K562 (cell line): ENCODE results near the gene TTLL10. TPM values are rescaled to one million over a fixed set of nuclear protein-coding genes. Genes with fewer than 3 reads are reported as not detected.

ENCODE experiments used
- ATAC-seq: fragments of 200-7000 bp; cut with Tn5 transposase; 3 replicates; pipeline ENCODE4 v1.9.1; 2020; ENCODE audit warnings: moderate library complexity
- BruUV-seq: library from RNA; stranded (reverse); fragments of 400-500 nt; replicated peaks from 2 replicates; lab custom pipeline; 2021; lab: Mats Ljungman, UMichigan
- CTCF ChIA-PET: fragments of 300-600 bp; formaldehyde crosslinking; extraction: SDS; loops from one replicate; lab custom pipeline; 2021; ENCODE audit warnings: low intra/inter-chr PET ratio; lab: Yijun Ruan, JAX
- POLR2A ChIA-PET: fragments of 300-600, 350-650 bp; sonication (Branson Sonifier 250); formaldehyde crosslinking; extraction: SDS; loops from one replicate; lab custom pipeline; 2021; ENCODE audit warnings: antibody characterized with exemption, inconsistent platforms; lab: Yijun Ruan, JAX
- DNase-seq, 4 experiments: peaks; one replicate each; pipeline versions ENCODE4 v3.0.0 to v3.0.0-alpha.2; 2011 to 2018; ENCODE audit warnings: low spot score in 3 of 4, mixed read lengths in 3 of 4; ENCODE audit errors: extremely low read depth in 1 of 4
- FAIRE-seq: peaks from 2 replicates; lab custom pipeline; 2011; peaks lifted over from hg19 to GRCh38; lab: Jason Lieb, UNC
- H2AFZ ChIP-seq: 2 replicates; pipeline ENCODE4 v1.6.0; 2011; ENCODE audit warnings: low read depth, low read length, control low read depth, inconsistent platforms
- H3K27ac ChIP-seq: fragments of 200-600 bp; 3 replicates; pipeline ENCODE4 v1.8.0; 2011; ENCODE audit warnings: low read depth, mild to moderate bottlenecking, control low read depth, inconsistent platforms, low read length, moderate library complexity, mixed read lengths; ENCODE audit errors: extremely low read depth
- H3K27me3 ChIP-seq, 2 experiments: fragments of 300-600 bp in 1 of 2; 2 replicates in 1 of 2; 3 replicates in 1 of 2; pipeline versions ENCODE4 v1.6.0 to v1.8.0; 2011; ENCODE audit warnings: inconsistent platforms in 2 of 2, low read length in 2 of 2, mild to moderate bottlenecking in 1 of 2, mixed read lengths in 1 of 2, moderate library complexity in 1 of 2; ENCODE audit not compliant: control insufficient read depth in 2 of 2, insufficient read depth in 2 of 2
- H3K36me3 ChIP-seq: fragments of 300-600 bp; 3 replicates; pipeline ENCODE4 v1.8.0; 2011; ENCODE audit warnings: mild to moderate bottlenecking, low read length, inconsistent platforms; ENCODE audit not compliant: control insufficient read depth, insufficient read depth
- H3K4me1 ChIP-seq, 2 experiments: fragments of 200-600 bp in 1 of 2; replicated peaks in 1 of 2; 2 replicates in 1 of 2; 3 replicates in 1 of 2; pipeline versions ENCODE4 v1.5.1 to v1.8.0; 2011; ENCODE audit warnings: inconsistent platforms in 2 of 2, low read length in 2 of 2, mild to moderate bottlenecking in 1 of 2, mixed read lengths in 1 of 2, moderate library complexity in 1 of 2; ENCODE audit not compliant: control insufficient read depth in 2 of 2, insufficient read depth in 2 of 2
- H3K4me2 ChIP-seq: 2 replicates; pipeline ENCODE4 v1.6.1; 2011; ENCODE audit warnings: low read length, control low read depth, inconsistent platforms, mixed read lengths; ENCODE audit not compliant: insufficient read depth
- H3K4me3 ChIP-seq: fragments of 200-600 bp; sonication (generic), shearing (Covaris generic); 2 replicates; pipeline ENCODE4 v1.5.1; 2016; ENCODE audit warnings: control low read depth, inconsistent platforms
- H3K79me2 ChIP-seq: fragments of 200-600 bp; 3 replicates; pipeline ENCODE4 v1.8.0; 2011; ENCODE audit warnings: low read length, inconsistent platforms; ENCODE audit not compliant: control insufficient read depth, insufficient read depth
- H3K9ac ChIP-seq, 2 experiments: 2 replicates each; pipeline versions ENCODE4 v1.6.0 to v1.6.1; 2011; ENCODE audit warnings: low read depth in 2 of 2, low read length in 2 of 2, control low read depth in 1 of 2, inconsistent platforms in 1 of 2, mild to moderate bottlenecking in 1 of 2, mixed read lengths in 1 of 2; ENCODE audit not compliant: insufficient read depth in 1 of 2
- H3K9me1 ChIP-seq: one replicate; pipeline ENCODE4 v1.6.0; 2011; ENCODE audit warnings: inconsistent platforms, mild to moderate bottlenecking, low read length, moderate library complexity; ENCODE audit not compliant: control insufficient read depth, insufficient read depth
- H3K9me3 ChIP-seq: replicated peaks from 2 replicates; pipeline ENCODE4 v1.5.1; 2011; ENCODE audit warnings: low read depth, low read length, inconsistent platforms; ENCODE audit not compliant: control insufficient read depth, insufficient read depth
- H4K20me1 ChIP-seq: replicated peaks from 2 replicates; pipeline ENCODE4 v1.6.1; 2011; ENCODE audit warnings: low read length, inconsistent platforms, mixed read lengths; ENCODE audit not compliant: control insufficient read depth, insufficient read depth
- EGR1 ChIP-seq: fragments of 450-650 bp; conservative IDR thresholded peaks from 2 replicates; pipeline ENCODE4 v1.6.1; 2017; ENCODE audit warnings: mild to moderate bottlenecking
- FOXA3 ChIP-seq, 2 experiments: fragments of 450-650 bp in 1 of 2; sonication (generic) in 1 of 2; formaldehyde crosslinking; IDR thresholded peaks in 1 of 2; conservative IDR thresholded peaks in 1 of 2; 2 replicates each; pipeline versions ENCODE4 v1.4.0 to v1.8.0; 2020 to 2022; ENCODE audit warnings: mild to moderate bottlenecking in 2 of 2, missing genetic modification reagents in 1 of 2
- HDAC2 ChIP-seq: fragments of 450-650 bp; IDR thresholded peaks from 2 replicates; pipeline ENCODE4 v1.6.1; 2016; ENCODE audit warnings: mild to moderate bottlenecking
- RBM15 ChIP-seq: fragments of 200-400 bp; formaldehyde crosslinking; IDR thresholded peaks from 2 replicates; pipeline ENCODE4 v1.6.1; 2018; ENCODE audit warnings: mild to moderate bottlenecking, low read length, moderate library complexity; ENCODE audit not compliant: insufficient read depth
- SRSF1 ChIP-seq: fragments of 200-400 bp; formaldehyde crosslinking; IDR thresholded peaks from 2 replicates; pipeline ENCODE4 v1.6.1; 2017; ENCODE audit warnings: mild to moderate bottlenecking, low read depth, low read length, moderate library complexity
- TCF7 ChIP-seq: sonication (generic); IDR thresholded peaks from 2 replicates; pipeline ENCODE4 v1.6.1; 2016; ENCODE audit warnings: antibody characterized with exemption, borderline replicate concordance
- WHSC1 ChIP-seq: IDR thresholded peaks from one replicate; pipeline ENCODE4 v1.6.1; 2012; ENCODE audit warnings: low read length, control low read depth, inconsistent platforms
- XRCC3 ChIP-seq: fragments of 450-650 bp; IDR thresholded peaks from 2 replicates; pipeline ENCODE4 v1.6.1; 2017; ENCODE audit warnings: mild to moderate bottlenecking, moderate library complexity
- YY1 ChIP-seq, 3 experiments: IDR thresholded peaks; 2 replicates each; pipeline ENCODE4 v1.6.1; 2011; ENCODE audit warnings: low read length in 2 of 3, mild to moderate bottlenecking in 2 of 3, moderate library complexity in 2 of 3, borderline replicate concordance in 1 of 3, control low read depth in 1 of 3, low read depth in 1 of 3; ENCODE audit not compliant: insufficient read depth in 3 of 3, insufficient replicate concordance in 2 of 3, control insufficient read depth in 1 of 3, insufficient read length in 1 of 3; ENCODE audit errors: extremely low read depth in 1 of 3
- ZBTB2 ChIP-seq: fragments of 450-650 bp; IDR thresholded peaks from 2 replicates; pipeline ENCODE4 v1.6.1; 2016; ENCODE audit warnings: antibody characterized with exemption
- ZBTB33 ChIP-seq: sonication (generic); formaldehyde crosslinking; IDR thresholded peaks from 2 replicates; pipeline ENCODE4 v1.8.1; 2023; ENCODE audit warnings: mild to moderate bottlenecking, missing genetic modification reagents
- ZBTB7A ChIP-seq: IDR thresholded peaks from 2 replicates; pipeline ENCODE4 v1.6.1; 2011; ENCODE audit warnings: low read depth, mild to moderate bottlenecking, low read length, moderate library complexity, borderline replicate concordance; ENCODE audit not compliant: control insufficient read depth
- ZBTB8A ChIP-seq: fragments of 450-650 bp; IDR thresholded peaks from 2 replicates; pipeline ENCODE4 v1.6.1; 2018; ENCODE audit warnings: mild to moderate bottlenecking, moderate library complexity; ENCODE audit not compliant: partially characterized antibody
- ZNF263 ChIP-seq: sonication (generic); formaldehyde crosslinking; IDR thresholded peaks from 2 replicates; pipeline ENCODE4 v1.8.0; 2022; ENCODE audit warnings: mild to moderate bottlenecking, missing genetic modification reagents, borderline replicate concordance
- ZNF3 ChIP-seq: fragments of 250-450 bp; sonication (Bioruptor Pico); IDR thresholded peaks from 2 replicates; pipeline ENCODE4 v1.5.0; 2021; ENCODE audit warnings: mild to moderate bottlenecking, moderate library complexity
- ZNF583 ChIP-seq: fragments of 250-450 bp; sonication (Bioruptor Pico); IDR thresholded peaks from 2 replicates; pipeline ENCODE4 v1.4.0; 2020
- ZNF644 ChIP-seq: fragments of 200-800 bp; sonication (Bioruptor generic); IDR thresholded peaks from 2 replicates; pipeline ENCODE4 v1.6.1; 2016; ENCODE audit warnings: low read depth, missing genetic modification characterization, missing compliant biosample characterization
- WGBS: fragments of 100-300 bp; shearing (Covaris generic); methylation state at CpG from one replicate; pipeline ENCODE4 v1.1.6; 2016; ENCODE audit warnings: low coverage, mixed read lengths; ENCODE audit not compliant: insufficient coverage; ENCODE audit errors: missing lambda C conversion rate; 5-methylcytosine and 5-hydroxymethylcytosine counted together
- in situ Hi-C: fragments of 300-500 bp; cut with MboI; formaldehyde crosslinking; loops from 4 replicates; pipeline ENCODE4 v1.15.0; 2018; ENCODE audit warnings: inconsistent platforms, mixed read lengths
- intact Hi-C: fragments of 100-400 bp; cut with micrococcal nuclease; formaldehyde crosslinking; loops from 2 replicates; pipeline ENCODE4 v1.14.2; 2022
- polyA plus RNA-seq, 8 experiments: library from polyadenylated mRNA; depleted of rRNA in 4 of 8; stranded (reverse) in 5 of 8; unstranded in 3 of 8; fragments of >200 nt; fragmentation: Nextera tagmentation in 2 of 8; fragmentation: Illumina TruSeq in 1 of 8; extraction: Ambion mirVana in 2 of 8; extraction: Trizol in 1 of 8; gene quantifications; 2 replicates each; pipeline versions ENCODE4 v1.2.1 to v1.2.3, GENCODE V29; 2011 to 2014; ENCODE audit warnings: inconsistent platforms in 1 of 8, missing spikeins in 1 of 8
- total RNA-seq, 7 experiments: library from RNA; depleted of rRNA in 6 of 7; stranded (reverse); fragments of >200 nt in 6 of 7; fragmentation: Illumina TruSeq in 2 of 7; extraction: Trizol in 2 of 7; gene quantifications; 2 replicates each; pipeline versions ENCODE4 v1.2.1 to v1.2.3, GENCODE V29; 2011 to 2021; ENCODE audit warnings: low replicate concordance in 1 of 7
- TF ChIP-seq, protein P1 (sequence below): fragments of 450-650 bp; IDR thresholded peaks from 2 replicates; pipeline ENCODE4 v1.6.1; 2016; ENCODE audit warnings: low read depth, mild to moderate bottlenecking, moderate library complexity

The TTLL10 gene
- total and polyA plus RNA-seq, 9 of the 15 experiments (the other 6 are each of a cell fraction or from before 2014, with no cell fraction given) = not detected

GRCh38 chr1:1244192-1244811 lies 70.6 kb downstream of the TTLL10 start:
- ChIA-PET POLR2A (interaction anchor here (0.7 to 1.6 kb wide), 3 partner anchors 11 to 14 kb away, joined by 3 to 4 read pairs (median 3); no protein-coding TSS in a partner anchor), CTCF (no interaction called here)
- H3K36me3 ChIP-seq = no peaks in the 10 kb centered on the region
- peak in 1 of 4 experiments; percentile 49 for DNase-seq
- H2AFZ ChIP-seq = no peak overlapping the region
- BruUV-seq = no TSS peak
- peak; percentile 62 for ATAC-seq
- in situ Hi-C loops = no loop called here
- H3K79me2 ChIP-seq = no peaks in the 10 kb centered on the region
- WGBS = 48% methylated on average over 25 of the region's 30 CpGs
- intact Hi-C loops = no loop called here
- no peak overlapping the region for H3K4me3 ChIP-seq
- no peaks in the 10 kb centered on the region for H3K27me3 ChIP-seq
- no peak overlapping the region; a peak in 1 of 4 replicates for H3K9ac ChIP-seq
- H3K9me1 ChIP-seq = no peaks in the 10 kb centered on the region
- H4K20me1 ChIP-seq = no peaks in the 10 kb centered on the region
- no peaks in the 10 kb centered on the region for H3K9me3 ChIP-seq
- no peak for FAIRE-seq
- no peak overlapping the region for H3K4me2 ChIP-seq
- H3K27ac ChIP-seq = no peak overlapping the region
- H3K4me1 ChIP-seq = peaks cover 0 to 80% of the 10 kb centered on the region in 2 experiments; a peak in 3 of 5 replicates
- TF ChIP-seq WHSC1 (no peak), YY1 (IDR thresholded peaks at IDR 0.05; ENCODE audit: borderline replicate concordance in 1 of 3, control insufficient read depth in 1 of 3, extremely low read depth in 1 of 3, insufficient read depth in 3 of 3, insufficient read length in 1 of 3, insufficient replicate concordance in 2 of 3, low read depth in 1 of 3, low read length in 2 of 3) (peak in 1 of 3 experiments; percentile 58), ZBTB8A (no peak), ZNF263 (CRISPR knock-in tag) (peak; percentile 97), ZNF644 (tag) (no peak), ZNF583 (CRISPR knock-in tag) (no peak), ZBTB7A (peak; percentile 50; the same call in 1 of the 2 replicates), EGR1 (0 out of 2 replicates have a peak, but pooled peaks have one; percentile 13), ZBTB33 (CRISPR knock-in tag) (peak; percentile 97), TCF7 (no peak), SRSF1 (no peak), ZBTB2 (no peak), ZNF3 (no peak), HDAC2 (no peak), XRCC3 (no peak), RBM15 (no peak), FOXA3 (CRISPR knock-in tag; conservative IDR thresholded peaks at IDR 0.05 in 1 of 2, IDR thresholded peaks at IDR 0.05 in 1 of 2) (no peak)
- TF ChIP-seq, protein P1, sequence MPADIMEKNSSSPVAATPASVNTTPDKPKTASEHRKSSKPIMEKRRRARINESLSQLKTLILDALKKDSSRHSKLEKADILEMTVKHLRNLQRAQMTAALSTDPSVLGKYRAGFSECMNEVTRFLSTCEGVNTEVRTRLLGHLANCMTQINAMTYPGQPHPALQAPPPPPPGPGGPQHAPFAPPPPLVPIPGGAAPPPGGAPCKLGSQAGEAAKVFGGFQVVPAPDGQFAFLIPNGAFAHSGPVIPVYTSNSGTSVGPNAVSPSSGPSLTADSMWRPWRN = no peak
